HEK293 (cell line): ENCODE results near the gene MRPS14.
A peak's percentile ranks its signal among the peaks of the same experiment; 100 is the strongest.

ENCODE experiments used
- CTCF ChIA-PET: fragments of 350-600 bp; formaldehyde crosslinking; extraction: SDS; loops from one replicate; lab custom pipeline; 2021; ENCODE audit warnings: antibody characterized with exemption; lab: Yijun Ruan, JAX
- POLR2A ChIA-PET: fragments of 300-600 bp; formaldehyde crosslinking; extraction: SDS; loops from one replicate; lab custom pipeline; 2020; ENCODE audit warnings: antibody characterized with exemption, inconsistent platforms; lab: Yijun Ruan, JAX
- H3K27ac ChIP-seq: fragments of 200-500 bp; sonication (Bioruptor generic); 2 replicates; pipeline ENCODE4 v1.5.1; 2014; ENCODE audit warnings: low read depth, low read length, control low read depth, inconsistent platforms; ENCODE audit errors: extremely low read depth
- H3K36me3 ChIP-seq, 2 experiments: fragments of 200-500 bp in 1 of 2; sonication (Bioruptor generic) in 1 of 2; 1 replicate in 1 of 2; 2 replicates in 1 of 2; pipeline ENCODE4 v1.5.1; 2014 to 2017; ENCODE audit warnings: inconsistent platforms in 2 of 2, low read length in 2 of 2; ENCODE audit not compliant: control insufficient read depth in 2 of 2, insufficient read depth in 1 of 2
- H3K4me1 ChIP-seq: fragments of 200-500 bp; sonication (Bioruptor generic); 2 replicates; pipeline ENCODE4 v1.5.1; 2014; ENCODE audit warnings: mild to moderate bottlenecking, low read length, inconsistent platforms; ENCODE audit not compliant: control insufficient read depth, insufficient read depth
- H3K4me3 ChIP-seq: 2 replicates; pipeline ENCODE4 v1.5.1; 2011; ENCODE audit warnings: low read depth, mild to moderate bottlenecking, control low read depth, low read length, moderate library complexity
- H3K9me3 ChIP-seq: fragments of 200-500 bp; sonication (Bioruptor generic); 2 replicates; pipeline ENCODE4 v1.5.1; 2014; ENCODE audit warnings: low read depth, low read length, inconsistent platforms; ENCODE audit not compliant: control insufficient read depth, insufficient read depth
- GLI2 ChIP-seq: fragments of 450-650 bp; formaldehyde crosslinking; IDR thresholded peaks from 2 replicates; pipeline ENCODE4; 2017; ENCODE audit warnings: missing biosample characterization, missing genetic modification characterization, low read depth, borderline replicate concordance
- KLF16 ChIP-seq: fragments of 450-650 bp; formaldehyde crosslinking; IDR thresholded peaks from 2 replicates; pipeline ENCODE4 v1.5.1; 2017; ENCODE audit warnings: missing biosample characterization, missing genetic modification characterization
- ZBTB21 ChIP-seq: fragments of 450-650 bp; formaldehyde crosslinking; IDR thresholded peaks from 2 replicates; pipeline ENCODE4 v1.5.1; 2017; ENCODE audit warnings: missing biosample characterization, missing genetic modification characterization
- ZNF10 ChIP-seq: fragments of 450-650 bp; formaldehyde crosslinking; IDR thresholded peaks from 2 replicates; pipeline ENCODE4 v1.5.1; 2017; ENCODE audit warnings: missing biosample characterization, missing genetic modification characterization
- ZNF132 ChIP-seq: fragments of 450-650 bp; formaldehyde crosslinking; IDR thresholded peaks from 2 replicates; pipeline ENCODE4 v1.5.1; 2017; ENCODE audit warnings: missing biosample characterization, missing genetic modification characterization, borderline replicate concordance
- ZNF19 ChIP-seq: fragments of 450-650 bp; formaldehyde crosslinking; IDR thresholded peaks from 2 replicates; pipeline ENCODE4; 2016; ENCODE audit warnings: missing biosample characterization, missing genetic modification characterization, low read depth
- ZNF202 ChIP-seq: fragments of 450-650 bp; formaldehyde crosslinking; IDR thresholded peaks from 2 replicates; pipeline ENCODE4 v1.5.1; 2016; ENCODE audit warnings: missing biosample characterization, missing genetic modification characterization, borderline replicate concordance
- ZNF366 ChIP-seq: fragments of 450-650 bp; formaldehyde crosslinking; conservative IDR thresholded peaks from 2 replicates; pipeline ENCODE4 v1.5.1; 2016; ENCODE audit warnings: missing biosample characterization, missing genetic modification characterization
- ZNF473 ChIP-seq: fragments of 450-650 bp; formaldehyde crosslinking; IDR thresholded peaks from 2 replicates; pipeline ENCODE4 v1.5.1; 2017; ENCODE audit warnings: missing biosample characterization, missing genetic modification characterization
- ZNF521 ChIP-seq: fragments of 450-650 bp; formaldehyde crosslinking; IDR thresholded peaks from 2 replicates; pipeline ENCODE4 v1.5.1; 2017; ENCODE audit warnings: missing biosample characterization, mild to moderate bottlenecking, missing genetic modification characterization
- ZNF626 ChIP-seq: fragments of 450-650 bp; sonication (Bioruptor Pico); formaldehyde crosslinking; IDR thresholded peaks from 2 replicates; pipeline ENCODE4 v1.5.1; 2018; ENCODE audit warnings: missing biosample characterization, missing genetic modification characterization, inconsistent platforms
- ZNF747 ChIP-seq: fragments of 450-650 bp; formaldehyde crosslinking; IDR thresholded peaks from 2 replicates; pipeline ENCODE4 v1.5.1; 2016; ENCODE audit warnings: missing biosample characterization, missing genetic modification characterization
- TF ChIP-seq, protein P1 (sequence below): fragments of 450-650 bp; formaldehyde crosslinking; IDR thresholded peaks from 2 replicates; pipeline ENCODE4 v1.5.1; 2016; ENCODE audit warnings: missing biosample characterization, missing genetic modification characterization, low read depth
- TF ChIP-seq, protein P2 (sequence below): fragments of 450-650 bp; formaldehyde crosslinking; IDR thresholded peaks from 2 replicates; pipeline ENCODE4 v1.5.1; 2016; ENCODE audit warnings: missing biosample characterization, missing genetic modification characterization
- TF ChIP-seq, protein P3 (sequence below): fragments of 450-650 bp; formaldehyde crosslinking; IDR thresholded peaks from 2 replicates; pipeline ENCODE4 v1.5.1; 2016; ENCODE audit warnings: missing biosample characterization, missing genetic modification characterization
- TF ChIP-seq, protein P4 (sequence below): fragments of 450-650 bp; formaldehyde crosslinking; IDR thresholded peaks from 2 replicates; pipeline ENCODE4 v1.5.1; 2016; ENCODE audit warnings: missing biosample characterization, missing genetic modification characterization

MRPS14 gene

DNA sequence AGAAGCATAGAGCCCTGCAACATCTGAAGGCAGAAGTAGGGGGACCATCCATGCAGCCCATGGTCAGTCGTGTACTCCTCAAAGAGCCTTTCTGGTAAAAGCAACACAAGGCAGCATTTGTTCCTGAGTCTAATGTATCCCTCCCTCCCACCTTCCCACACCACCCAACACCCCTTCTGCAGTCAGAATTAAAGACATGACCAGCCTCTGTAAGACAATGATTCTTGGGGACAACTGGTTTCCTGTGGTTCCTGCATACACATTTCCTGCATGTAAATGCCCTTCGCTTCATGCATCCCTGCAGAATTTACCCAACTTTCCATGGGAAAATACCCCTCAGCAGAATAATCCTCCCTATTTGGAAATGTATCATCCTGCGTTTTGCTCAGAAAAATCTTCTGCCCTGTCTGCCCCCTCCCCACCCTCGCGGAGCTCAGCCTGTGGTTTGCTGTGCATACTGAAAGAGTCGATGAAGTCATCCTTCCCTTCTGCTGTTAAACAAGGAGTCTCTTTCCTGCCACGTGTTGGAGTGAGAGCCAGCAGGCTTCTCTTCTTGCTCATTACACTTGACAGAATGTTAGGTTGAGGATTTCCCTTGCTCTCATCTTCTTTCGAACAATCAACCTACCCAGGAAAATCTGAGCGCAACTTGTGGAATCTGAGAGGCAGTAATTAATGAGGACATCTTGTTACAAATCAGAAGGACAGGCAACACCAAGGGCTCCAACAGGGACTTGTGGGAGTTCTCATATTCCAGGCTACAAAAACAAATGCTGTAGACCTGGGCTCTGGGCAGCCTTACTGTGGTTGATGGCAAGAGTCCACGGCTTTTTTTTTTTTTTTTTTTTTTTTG, 49.1 kb upstream of the MRPS14 start (continued):
- TF ChIP-seq, protein P1, sequence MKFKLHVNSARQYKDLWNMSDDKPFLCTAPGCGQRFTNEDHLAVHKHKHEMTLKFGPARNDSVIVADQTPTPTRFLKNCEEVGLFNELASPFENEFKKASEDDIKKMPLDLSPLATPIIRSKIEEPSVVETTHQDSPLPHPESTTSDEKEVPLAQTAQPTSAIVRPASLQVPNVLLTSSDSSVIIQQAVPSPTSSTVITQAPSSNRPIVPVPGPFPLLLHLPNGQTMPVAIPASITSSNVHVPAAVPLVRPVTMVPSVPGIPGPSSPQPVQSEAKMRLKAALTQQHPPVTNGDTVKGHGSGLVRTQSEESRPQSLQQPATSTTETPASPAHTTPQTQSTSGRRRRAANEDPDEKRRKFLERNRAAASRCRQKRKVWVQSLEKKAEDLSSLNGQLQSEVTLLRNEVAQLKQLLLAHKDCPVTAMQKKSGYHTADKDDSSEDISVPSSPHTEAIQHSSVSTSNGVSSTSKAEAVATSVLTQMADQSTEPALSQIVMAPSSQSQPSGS (tag by site-specific recombination) = peak; percentile 46; the same call in 1 of the 2 replicates
- TF ChIP-seq ZNF626 (tag by site-specific recombination) (0 out of 2 replicates have a peak, but pooled peaks have one; percentile 15), ZNF366 (tag by site-specific recombination) (peak; percentile 36; the same call in 1 of the 2 replicates), ZBTB21 (tag by site-specific recombination) (0 out of 2 replicates have a peak, but pooled peaks have one; percentile 21)
- TF ChIP-seq, protein P2, sequence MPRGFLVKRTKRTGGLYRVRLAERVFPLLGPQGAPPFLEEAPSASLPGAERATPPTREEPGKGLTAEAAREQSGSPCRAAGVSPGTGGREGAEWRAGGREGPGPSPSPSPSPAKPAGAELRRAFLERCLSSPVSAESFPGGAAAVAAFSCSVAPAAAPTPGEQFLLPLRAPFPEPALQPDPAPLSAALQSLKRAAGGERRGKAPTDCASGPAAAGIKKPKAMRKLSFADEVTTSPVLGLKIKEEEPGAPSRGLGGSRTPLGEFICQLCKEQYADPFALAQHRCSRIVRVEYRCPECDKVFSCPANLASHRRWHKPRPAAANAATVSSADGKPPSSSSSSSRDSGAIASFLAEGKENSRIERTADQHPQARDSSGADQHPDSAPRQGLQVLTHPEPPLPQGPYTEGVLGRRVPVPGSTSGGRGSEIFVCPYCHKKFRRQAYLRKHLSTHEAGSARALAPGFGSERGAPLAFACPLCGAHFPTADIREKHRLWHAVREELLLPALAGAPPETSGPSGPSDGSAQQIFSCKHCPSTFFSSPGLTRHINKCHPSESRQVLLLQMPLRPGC = 0 out of 2 replicates have a peak, but pooled peaks have one; percentile 57

DNA sequence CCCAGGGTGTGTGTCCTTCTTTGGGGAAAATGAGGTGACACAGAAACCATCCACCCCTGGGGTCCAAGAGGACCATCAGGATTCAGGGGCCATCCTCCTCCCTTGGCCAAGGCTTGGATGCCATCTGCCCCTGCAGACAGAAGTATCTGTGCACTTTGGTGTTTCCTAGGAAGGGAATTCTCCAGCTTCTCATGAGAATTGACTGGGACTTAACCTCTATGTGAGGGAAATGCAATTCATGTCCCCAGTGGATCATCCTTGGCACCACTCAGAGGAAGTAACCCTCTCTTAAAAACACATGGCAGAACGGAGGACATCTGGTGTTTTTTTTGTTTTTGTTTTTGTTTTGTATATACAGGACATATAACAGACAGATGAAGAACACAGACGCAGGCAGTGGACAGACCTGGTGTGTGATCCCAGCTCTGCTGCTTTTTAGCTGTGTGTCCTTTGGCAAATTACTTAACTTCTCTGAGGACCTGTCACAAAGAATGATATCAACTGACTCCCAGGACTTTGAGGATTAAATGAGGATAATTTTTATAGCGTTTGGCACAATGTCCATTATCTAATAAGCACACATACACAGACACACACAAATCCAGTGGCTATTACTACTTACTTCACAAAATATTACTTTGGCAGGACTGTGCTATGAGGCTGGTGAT, 48.2 kb upstream of the MRPS14 start:
- ChIA-PET CTCF (no interaction called here), POLR2A (no interaction called here)
- H3K36me3 ChIP-seq = no peaks in the 10 kb centered on the region
- no peaks in the 10 kb centered on the region for H3K9me3 ChIP-seq
- no peak overlapping the region for H3K27ac ChIP-seq
- TF ChIP-seq ZNF202 (tag by site-specific recombination) = no peak
- TF ChIP-seq, all 188 proteins: peak for 0
- Histone ChIP-seq H3K4me3 (no peak overlapping the region), H3K4me1 (no peaks in the 10 kb centered on the region)

DNA sequence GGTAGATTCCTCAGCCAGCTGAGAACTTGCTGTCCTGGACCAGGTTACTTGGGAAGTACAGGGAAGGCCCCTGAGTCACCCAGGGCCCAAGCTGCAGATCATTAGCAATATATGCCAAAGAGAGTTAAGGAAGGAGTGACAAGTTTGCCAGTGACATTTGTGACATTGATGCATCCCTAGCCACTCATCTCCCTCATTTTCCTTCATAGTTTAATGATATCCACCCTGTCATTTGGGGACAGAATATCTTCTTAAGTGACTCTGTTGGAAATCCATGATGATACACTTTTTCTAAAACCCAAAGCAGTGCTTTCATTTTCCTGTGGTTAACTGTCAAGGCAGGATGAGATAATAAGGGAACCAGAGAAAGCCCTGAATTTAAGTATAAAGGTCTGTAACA, 47.6 kb upstream of the MRPS14 start:
- TF ChIP-seq ZNF473 (tag by site-specific recombination) (no peak), ZNF19 (no peak), ZNF747 (tag by site-specific recombination) (no peak), ZNF10 (tag by site-specific recombination) (no peak), ZNF521 (tag by site-specific recombination) (no peak), KLF16 (tag by site-specific recombination) (no peak), ZNF132 (tag by site-specific recombination) (no peak), GLI2 (tag by site-specific recombination) (no peak)
- TF ChIP-seq, protein P3, sequence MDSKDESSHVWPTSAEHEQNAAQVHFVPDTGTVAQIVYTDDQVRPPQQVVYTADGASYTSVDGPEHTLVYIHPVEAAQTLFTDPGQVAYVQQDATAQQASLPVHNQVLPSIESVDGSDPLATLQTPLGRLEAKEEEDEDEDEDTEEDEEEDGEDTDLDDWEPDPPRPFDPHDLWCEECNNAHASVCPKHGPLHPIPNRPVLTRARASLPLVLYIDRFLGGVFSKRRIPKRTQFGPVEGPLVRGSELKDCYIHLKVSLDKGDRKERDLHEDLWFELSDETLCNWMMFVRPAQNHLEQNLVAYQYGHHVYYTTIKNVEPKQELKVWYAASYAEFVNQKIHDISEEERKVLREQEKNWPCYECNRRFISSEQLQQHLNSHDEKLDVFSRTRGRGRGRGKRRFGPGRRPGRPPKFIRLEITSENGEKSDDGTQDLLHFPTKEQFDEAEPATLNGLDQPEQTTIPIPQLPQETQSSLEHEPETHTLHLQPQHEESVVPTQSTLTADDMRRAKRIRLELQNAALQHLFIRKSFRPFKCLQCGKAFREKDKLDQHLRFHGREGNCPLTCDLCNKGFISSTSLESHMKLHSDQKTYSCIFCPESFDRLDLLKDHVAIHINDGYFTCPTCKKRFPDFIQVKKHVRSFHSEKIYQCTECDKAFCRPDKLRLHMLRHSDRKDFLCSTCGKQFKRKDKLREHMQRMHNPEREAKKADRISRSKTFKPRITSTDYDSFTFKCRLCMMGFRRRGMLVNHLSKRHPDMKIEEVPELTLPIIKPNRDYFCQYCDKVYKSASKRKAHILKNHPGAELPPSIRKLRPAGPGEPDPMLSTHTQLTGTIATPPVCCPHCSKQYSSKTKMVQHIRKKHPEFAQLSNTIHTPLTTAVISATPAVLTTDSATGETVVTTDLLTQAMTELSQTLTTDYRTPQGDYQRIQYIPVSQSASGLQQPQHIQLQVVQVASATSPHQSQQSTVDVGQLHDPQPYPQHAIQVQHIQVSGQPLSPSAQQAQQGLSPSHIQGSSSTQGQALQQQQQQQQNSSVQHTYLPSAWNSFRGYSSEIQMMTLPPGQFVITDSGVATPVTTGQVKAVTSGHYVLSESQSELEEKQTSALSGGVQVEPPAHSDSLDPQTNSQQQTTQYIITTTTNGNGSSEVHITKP (tag by site-specific recombination) = no peak
- TF ChIP-seq, protein P4, sequence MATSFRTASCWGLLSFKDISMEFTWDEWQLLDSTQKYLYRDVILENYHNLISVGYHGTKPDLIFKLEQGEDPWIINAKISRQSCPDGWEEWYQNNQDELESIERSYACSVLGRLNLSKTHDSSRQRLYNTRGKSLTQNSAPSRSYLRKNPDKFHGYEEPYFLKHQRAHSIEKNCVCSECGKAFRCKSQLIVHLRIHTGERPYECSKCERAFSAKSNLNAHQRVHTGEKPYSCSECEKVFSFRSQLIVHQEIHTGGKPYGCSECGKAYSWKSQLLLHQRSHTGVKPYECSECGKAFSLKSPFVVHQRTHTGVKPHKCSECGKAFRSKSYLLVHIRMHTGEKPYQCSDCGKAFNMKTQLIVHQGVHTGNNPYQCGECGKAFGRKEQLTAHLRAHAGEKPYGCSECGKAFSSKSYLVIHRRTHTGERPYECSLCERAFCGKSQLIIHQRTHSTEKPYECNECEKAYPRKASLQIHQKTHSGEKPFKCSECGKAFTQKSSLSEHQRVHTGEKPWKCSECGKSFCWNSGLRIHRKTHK = no peak
- POLR2A ChIA-PET = no interaction called here
- no peaks in the 10 kb centered on the region for H3K9me3 ChIP-seq
- no peak overlapping the region for H3K27ac ChIP-seq
- H3K4me3 ChIP-seq = no peak overlapping the region
- H3K4me1 ChIP-seq = no peaks in the 10 kb centered on the region
- no peaks in the 10 kb centered on the region for H3K36me3 ChIP-seq
- CTCF ChIA-PET = no interaction called here
